Gastrocnemius medialis (tissue), 4 donors: ENCODE data around the gene FASTKD1.
A peak's percentile ranks its signal among the peaks of the same experiment; 100 is the strongest.

Experiments used
- POLR2A ChIP-seq, 2 donors: fragments of 450-650 bp; IDR thresholded peaks; one replicate each; pipeline ENCODE4 v1.6.1; 2017; ENCODE audit warnings: antibody characterized with exemption in 2 of 2, mild to moderate bottlenecking in 2 of 2, moderate library complexity in 2 of 2
- TF ChIP-seq, protein P1 (sequence below), 5 experiments: fragments of 450-650 bp in 3 of 5; fragments of 200-600 bp in 2 of 5; sonication (generic) in 2 of 5; IDR thresholded peaks in 4 of 5; conservative IDR thresholded peaks in 1 of 5; 1 replicate in 4 of 5; 2 replicates in 1 of 5; pipeline ENCODE4 v1.5.1; 2016 to 2019; ENCODE audit warnings: antibody characterized with exemption in 5 of 5, mild to moderate bottlenecking in 3 of 5, moderate library complexity in 3 of 5

DNA sequence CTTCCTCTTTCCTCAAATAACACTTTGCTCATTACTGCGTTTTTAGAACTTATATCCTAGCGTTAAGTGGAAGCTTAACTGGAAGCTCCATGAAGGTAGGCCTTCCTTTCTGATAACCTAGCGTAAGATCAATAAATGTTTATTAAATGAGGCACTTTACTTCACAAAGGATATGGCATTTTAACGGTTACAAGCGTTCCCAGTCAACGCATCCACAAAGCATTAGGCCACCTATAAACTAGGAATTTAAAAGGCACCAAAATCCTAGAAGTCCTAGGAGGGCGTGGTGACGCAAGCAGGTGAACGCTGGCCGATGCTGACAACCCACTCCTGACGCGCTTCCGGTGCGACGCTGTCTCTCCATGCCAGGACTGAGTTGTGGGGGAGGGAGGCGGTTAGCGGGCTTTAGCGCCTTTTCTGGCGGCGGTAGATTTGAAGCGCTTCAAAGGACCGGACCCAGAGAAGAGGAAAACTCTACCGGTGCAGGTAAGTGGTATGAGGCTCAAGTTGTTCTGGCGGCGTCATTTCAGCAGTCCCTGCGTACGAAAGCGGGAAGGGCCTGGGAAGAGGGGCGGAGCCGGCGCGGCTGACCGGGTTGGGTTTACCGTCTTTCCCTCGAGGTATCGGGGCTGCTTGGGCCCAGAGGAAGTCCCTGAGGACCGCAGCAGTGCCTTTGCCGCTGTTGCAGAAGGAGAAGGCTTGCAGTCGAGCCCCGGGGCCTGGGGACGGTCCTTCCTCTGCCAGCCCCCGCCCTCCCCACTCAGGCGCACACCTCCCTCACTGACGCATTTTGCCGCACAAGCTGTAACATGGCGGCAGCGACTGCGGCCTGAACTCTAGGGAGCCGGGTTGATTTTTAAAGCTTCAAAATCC is 10.6 kb upstream of the FASTKD1 start, which contains the start of gene PPIG:
- TF ChIP-seq, protein P1, sequence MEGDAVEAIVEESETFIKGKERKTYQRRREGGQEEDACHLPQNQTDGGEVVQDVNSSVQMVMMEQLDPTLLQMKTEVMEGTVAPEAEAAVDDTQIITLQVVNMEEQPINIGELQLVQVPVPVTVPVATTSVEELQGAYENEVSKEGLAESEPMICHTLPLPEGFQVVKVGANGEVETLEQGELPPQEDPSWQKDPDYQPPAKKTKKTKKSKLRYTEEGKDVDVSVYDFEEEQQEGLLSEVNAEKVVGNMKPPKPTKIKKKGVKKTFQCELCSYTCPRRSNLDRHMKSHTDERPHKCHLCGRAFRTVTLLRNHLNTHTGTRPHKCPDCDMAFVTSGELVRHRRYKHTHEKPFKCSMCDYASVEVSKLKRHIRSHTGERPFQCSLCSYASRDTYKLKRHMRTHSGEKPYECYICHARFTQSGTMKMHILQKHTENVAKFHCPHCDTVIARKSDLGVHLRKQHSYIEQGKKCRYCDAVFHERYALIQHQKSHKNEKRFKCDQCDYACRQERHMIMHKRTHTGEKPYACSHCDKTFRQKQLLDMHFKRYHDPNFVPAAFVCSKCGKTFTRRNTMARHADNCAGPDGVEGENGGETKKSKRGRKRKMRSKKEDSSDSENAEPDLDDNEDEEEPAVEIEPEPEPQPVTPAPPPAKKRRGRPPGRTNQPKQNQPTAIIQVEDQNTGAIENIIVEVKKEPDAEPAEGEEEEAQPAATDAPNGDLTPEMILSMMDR (IDR thresholded peaks at IDR 0.05 in 4 of 5, conservative IDR thresholded peaks at IDR 0.05 in 1 of 5), result no peak
- peak; percentile 62 to 68 for TF ChIP-seq POLR2A (IDR thresholded peaks at IDR 0.05)
